ENCODE measurements around the gene GCNT1. TPM values are rescaled to one million over a fixed set of nuclear protein-coding genes. Genes with fewer than 3 reads are reported as not detected.

The GCNT1 gene
- total and polyA plus RNA-seq, 2 of the 13 experiments (the other 11 are each of a cell fraction or from before 2014, with no cell fraction given) = 0.55 to 1.7 TPM

- FAIRE-seq (no peak), DNase-seq (ENCODE audit: low spot score) (no peak), ATAC-seq (no peak)
- Histone ChIP-seq H3K4me2 (ENCODE audit: low read depth, low read length) (no peak overlapping the region), H3K79me2 (ENCODE audit: insufficient read depth, low read length) (no peaks in the 10 kb centered on the region), H3K4me1 (ENCODE audit: insufficient read depth, low read length) (no peaks in the 10 kb centered on the region), H2AFZ (ENCODE audit: low read length) (no peak overlapping the region), H3K9me3 (ENCODE audit: low read length) (no peaks in the 10 kb centered on the region), H3K36me3 (replicated peaks in 1 of 2; ENCODE audit: control insufficient read depth in 1 of 2, insufficient read depth in 2 of 2, low read length in 2 of 2) (no peaks in the 10 kb centered on the region), H3K27ac (ENCODE audit: extremely low read length, insufficient read depth, low read length) (no peak overlapping the region), H4K20me1 (ENCODE audit: insufficient read depth, low read length) (no peaks in the 10 kb centered on the region), H3K9ac (ENCODE audit: insufficient read depth, low read depth, low read length) (no peak overlapping the region), H3K4me3 (replicated peaks in 1 of 3; ENCODE audit: insufficient read depth in 1 of 3, low read depth in 2 of 3, low read length in 3 of 3) (no peak overlapping the region), H3K27me3 (ENCODE audit: control insufficient read depth in 1 of 2, insufficient read depth in 2 of 2, low read length in 2 of 2) (no peaks in the 10 kb centered on the region)
- TF ChIP-seq, protein P1, sequence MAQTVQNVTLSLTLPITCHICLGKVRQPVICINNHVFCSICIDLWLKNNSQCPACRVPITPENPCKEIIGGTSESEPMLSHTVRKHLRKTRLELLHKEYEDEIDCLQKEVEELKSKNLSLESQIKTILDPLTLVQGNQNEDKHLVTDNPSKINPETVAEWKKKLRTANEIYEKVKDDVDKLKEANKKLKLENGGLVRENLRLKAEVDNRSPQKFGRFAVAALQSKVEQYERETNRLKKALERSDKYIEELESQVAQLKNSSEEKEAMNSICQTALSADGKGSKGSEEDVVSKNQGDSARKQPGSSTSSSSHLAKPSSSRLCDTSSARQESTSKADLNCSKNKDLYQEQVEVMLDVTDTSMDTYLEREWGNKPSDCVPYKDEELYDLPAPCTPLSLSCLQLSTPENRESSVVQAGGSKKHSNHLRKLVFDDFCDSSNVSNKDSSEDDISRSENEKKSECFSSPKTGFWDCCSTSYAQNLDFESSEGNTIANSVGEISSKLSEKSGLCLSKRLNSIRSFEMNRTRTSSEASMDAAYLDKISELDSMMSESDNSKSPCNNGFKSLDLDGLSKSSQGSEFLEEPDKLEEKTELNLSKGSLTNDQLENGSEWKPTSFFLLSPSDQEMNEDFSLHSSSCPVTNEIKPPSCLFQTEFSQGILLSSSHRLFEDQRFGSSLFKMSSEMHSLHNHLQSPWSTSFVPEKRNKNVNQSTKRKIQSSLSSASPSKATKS (CRISPR knock-in tag; IDR thresholded peaks at IDR 0.05) = no peak
- no peak for TF ChIP-seq TRAFD1 (CRISPR knock-in tag; IDR thresholded peaks at IDR 0.05; ENCODE audit: borderline replicate concordance)
- TF ChIP-seq MED8 (CRISPR knock-in tag; IDR thresholded peaks at IDR 0.05; ENCODE audit: insufficient replicate concordance) = no peak
- BruUV-seq (replicated peaks) = no TSS peak
- in situ Hi-C loops (cut with HindIII; ENCODE audit: extremely low pct_ligation_motif_present, low pct_unique_long_range_greater_than_20kb) = no loop called here
- intact Hi-C loops (cut with micrococcal nuclease; ENCODE audit: unreplicated experiment) = no loop called here
- WGBS (ENCODE audit: low lambda C conversion rate) = 58% methylated on average over 1 of the region's 1 CpG
- POLR2A ChIA-PET = no interaction called here
- CTCF ChIA-PET (ENCODE audit: low intra/inter-chr PET ratio, low total read pairs) = no interaction called here
Observed at GRCh38 chr9:76534026-76534425, 75.0 kb downstream of the GCNT1 start.

GRCh38 chr9:76537150-76537646 is 78.2 kb downstream of the GCNT1 start:
- H3K27ac ChIP-seq (ENCODE audit: extremely low read length, insufficient read depth, low read length) = no peak overlapping the region
- H3K4me2 ChIP-seq (ENCODE audit: low read depth, low read length) = no peak overlapping the region
- CTCF ChIA-PET (ENCODE audit: low intra/inter-chr PET ratio, low total read pairs) = no interaction called here
- H3K27me3 ChIP-seq (ENCODE audit: control insufficient read depth in 1 of 2, insufficient read depth in 2 of 2, low read length in 2 of 2) = no peaks in the 10 kb centered on the region
- BruUV-seq (replicated peaks) = no TSS peak
- in situ Hi-C loops (cut with HindIII; ENCODE audit: extremely low pct_ligation_motif_present, low pct_unique_long_range_greater_than_20kb) (no loop called here), intact Hi-C loops (cut with micrococcal nuclease; ENCODE audit: unreplicated experiment) (no loop called here)
- no peaks in the 10 kb centered on the region for H3K4me1 ChIP-seq (ENCODE audit: insufficient read depth, low read length)
- no peak for TF ChIP-seq ATF1 (CRISPR knock-in tag; IDR thresholded peaks at IDR 0.05)
- 28% methylated on average over 6 of the region's 9 CpGs for WGBS (ENCODE audit: low lambda C conversion rate)
- DNase-seq (ENCODE audit: low spot score) (no peak), ATAC-seq (no peak), FAIRE-seq (no peak)
- no peak overlapping the region for H3K4me3 ChIP-seq (replicated peaks in 1 of 3; ENCODE audit: insufficient read depth in 1 of 3, low read depth in 2 of 3, low read length in 3 of 3)
- no peaks in the 10 kb centered on the region for H3K79me2 ChIP-seq (ENCODE audit: insufficient read depth, low read length)
- POLR2A ChIA-PET = no interaction called here
- no peaks in the 10 kb centered on the region for H4K20me1 ChIP-seq (ENCODE audit: insufficient read depth, low read length)
- no peaks in the 10 kb centered on the region for H3K36me3 ChIP-seq (replicated peaks in 1 of 2; ENCODE audit: control insufficient read depth in 1 of 2, insufficient read depth in 2 of 2, low read length in 2 of 2)
- no peaks in the 10 kb centered on the region for H3K9me3 ChIP-seq (ENCODE audit: low read length)
- no peak overlapping the region for H2AFZ ChIP-seq (ENCODE audit: low read length)
- H3K9ac ChIP-seq (ENCODE audit: insufficient read depth, low read depth, low read length) = no peak overlapping the region
